Heart left ventricle (tissue), 16 donors: Measurements from ENCODE around the gene SLC34A3. TPM values are rescaled to one million over a fixed set of nuclear protein-coding genes. Genes with fewer than 3 reads are reported as not detected.
A peak's percentile ranks its signal among the peaks of the same experiment; 100 is the strongest.

Source experiments
- ATAC-seq, 4 donors: fragments of 200-7000 bp; cut with Tn5 transposase; one replicate each; pipeline ENCODE4 v1.9.1; 2020 to 2022; ENCODE audit warnings: moderate library complexity in 4 of 4, mild to moderate bottlenecking in 3 of 4, moderate number of reproducible peaks in 1 of 4
- DNase-seq, 5 donors: peaks; one replicate each; pipeline ENCODE4 v3.0.0-alpha.2; 2020
- H3K27ac ChIP-seq, 12 donors: fragments of 200-600 bp; sonication (generic) in 4 of 12; one replicate each; pipeline versions ENCODE4 v1.5.0 to v1.8.0; 2016 to 2022; ENCODE audit warnings: mild to moderate bottlenecking in 2 of 12
- H3K27me3 ChIP-seq, 9 donors: fragments of 200-600 bp; sonication (generic) in 2 of 9; one replicate each; pipeline versions ENCODE4 v1.5.1 to v1.8.0; 2016 to 2022; ENCODE audit warnings: mild to moderate bottlenecking in 3 of 9
- H3K36me3 ChIP-seq, 9 donors: fragments of 200-600 bp; sonication (generic) in 2 of 9; one replicate each; pipeline versions ENCODE4 v1.5.0 to v1.8.0; 2018 to 2022; ENCODE audit warnings: mild to moderate bottlenecking in 2 of 9
- H3K4me1 ChIP-seq, 12 donors: fragments of 200-600 bp; sonication (generic) in 4 of 12; one replicate each; pipeline versions ENCODE4 v1.5.0 to v1.8.0; 2016 to 2022; ENCODE audit warnings: mild to moderate bottlenecking in 3 of 12
- H3K4me3 ChIP-seq, 12 donors: fragments of 200-600 bp; sonication (generic) in 4 of 12; one replicate each; pipeline versions ENCODE4 v1.5.0 to v1.8.0; 2017 to 2022; ENCODE audit warnings: mild to moderate bottlenecking in 9 of 12, moderate library complexity in 4 of 12
- H3K9me3 ChIP-seq, 12 donors: fragments of 200-600 bp; sonication (generic) in 4 of 12; one replicate each; pipeline versions ENCODE4 v1.5.0 to v1.8.0; 2016 to 2022; ENCODE audit warnings: mild to moderate bottlenecking in 1 of 12
- POLR2A ChIP-seq, 2 donors: fragments of 450-650 bp; IDR thresholded peaks; one replicate each; pipeline ENCODE4 v1.6.1; 2017; ENCODE audit warnings: antibody characterized with exemption in 2 of 2, mild to moderate bottlenecking in 2 of 2, moderate library complexity in 2 of 2
- WGBS, 4 donors: extraction: QIAGEN DNeasy Blood & Tissue Kit in 2 of 4; methylation state at CpG; one replicate each; pipeline versions ENCODE4 v1.1.5 to v1.1.7; 2013 to 2018; 5-methylcytosine and 5-hydroxymethylcytosine counted together
- intact Hi-C, 10 donors: fragments of 100-400 bp; cut with DNase I; formaldehyde crosslinking; loops; one replicate each; pipeline versions ENCODE4 v1.11.1 to v1.14.2; 2022
- polyA plus RNA-seq, 2 donors: library from polyadenylated mRNA; stranded (reverse); fragments of 200-250 nt; gene quantifications; one replicate each; pipeline ENCODE4 v1.2.3, GENCODE V29; 2013
- total RNA-seq, 9 donors: library from RNA; depleted of rRNA in 2 of 9; stranded (reverse); fragments of >200 nt in 2 of 9; fragmentation: NEBNext Ultra II Directional in 3 of 9; extraction: Animal tissue kit (Norgen Biotek cat#: 25700) in 3 of 9; gene quantifications; one replicate each; pipeline versions ENCODE4 v1.1.0 to v1.2.4, GENCODE V29; 2016 to 2023
- TF ChIP-seq, protein P1 (sequence below), 12 donors: fragments of 200-600 bp; sonication (generic) in 4 of 12; IDR thresholded peaks; one replicate each; pipeline versions ENCODE4 v1.5.0 to v1.8.0; 2018 to 2022; ENCODE audit warnings: antibody characterized with exemption in 12 of 12, mild to moderate bottlenecking in 5 of 12
- donor health status: ischemic (EF 13 %, LVEDD 7.1; RV severe dilation, severe dysfunction).
- donor health status: healthy with polysubstance abuse.
- donor health status: DM: no; HTN: yes; CAD: no.
- donor health status: DM: no; HTN: no; CAD: no.
- donor health status: ischemic (EF 25% LVEDD 6.9; RV normal size, moderate dysfunction).
- donor health status: ischemic (EF 25% LVEDD 5.7; RV mildly dilated, moderate dysfunction).
- donor health status: healthy.
- donor health status: DM: yes; HTN: yes; CAD: no.
- donor health status: ischemic (EF 35%, LVEDD 5.7; RV mildly dilated, moderate dysfunction).
- donor health status: nonischemic (EF 11% LVEDD 7.7; RV severe dilation, severe dysfunction).
- donor health status: DM: yes; HTN: yes; CAD: no.
- donor health status: PGD.
- donor health status: ischemic (EF 29% LVEDD 5.4; RV normal size, mild dysfunction).
- donor health status: nonischemic (EF 23%, LVEDD 6.1; RV moderate dilation, normal function).

The SLC34A3 gene
- total and polyA plus RNA-seq, 11 donors = not detected

- WGBS, 4 donors = 16 to 35% (median 24%) methylated on average over 17 to 23 of the region's 23 CpGs
- H3K4me1 ChIP-seq = peaks cover 18 to 84% (median 48%) of the 10 kb centered on the region in 12 donors
- intact Hi-C loops = loop anchor here (5.0 to 10.0 kb wide), 5 partner anchors 33 to 75 kb away; partner anchors contain the start of genes CYSRT1 (in 5 of the 10), RNF224 (in 5 of the 10), RNF208 (in 2 of the 10) and DPP7 (in 1 of the 10)
- DNase-seq = no peak
- peaks cover 0 to 57% (median 33%) of the 10 kb centered on the region in 9 donors for H3K36me3 ChIP-seq
- no peaks in the 10 kb centered on the region for H3K27me3 ChIP-seq
- TF ChIP-seq POLR2A (IDR thresholded peaks at IDR 0.05) = no peak
- TF ChIP-seq, protein P1, sequence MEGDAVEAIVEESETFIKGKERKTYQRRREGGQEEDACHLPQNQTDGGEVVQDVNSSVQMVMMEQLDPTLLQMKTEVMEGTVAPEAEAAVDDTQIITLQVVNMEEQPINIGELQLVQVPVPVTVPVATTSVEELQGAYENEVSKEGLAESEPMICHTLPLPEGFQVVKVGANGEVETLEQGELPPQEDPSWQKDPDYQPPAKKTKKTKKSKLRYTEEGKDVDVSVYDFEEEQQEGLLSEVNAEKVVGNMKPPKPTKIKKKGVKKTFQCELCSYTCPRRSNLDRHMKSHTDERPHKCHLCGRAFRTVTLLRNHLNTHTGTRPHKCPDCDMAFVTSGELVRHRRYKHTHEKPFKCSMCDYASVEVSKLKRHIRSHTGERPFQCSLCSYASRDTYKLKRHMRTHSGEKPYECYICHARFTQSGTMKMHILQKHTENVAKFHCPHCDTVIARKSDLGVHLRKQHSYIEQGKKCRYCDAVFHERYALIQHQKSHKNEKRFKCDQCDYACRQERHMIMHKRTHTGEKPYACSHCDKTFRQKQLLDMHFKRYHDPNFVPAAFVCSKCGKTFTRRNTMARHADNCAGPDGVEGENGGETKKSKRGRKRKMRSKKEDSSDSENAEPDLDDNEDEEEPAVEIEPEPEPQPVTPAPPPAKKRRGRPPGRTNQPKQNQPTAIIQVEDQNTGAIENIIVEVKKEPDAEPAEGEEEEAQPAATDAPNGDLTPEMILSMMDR (IDR thresholded peaks at IDR 0.05) = no peak
- H3K9me3 ChIP-seq = no peaks in the 10 kb centered on the region
- ATAC-seq = peak in 1 of 4 donors; percentile 6
- H3K4me3 ChIP-seq = peak overlapping the region; percentile 68 to 100 (median 90)
- H3K27ac ChIP-seq = peak overlapping the region; percentile 92 to 99 (median 99)
These were observed 41.1 kb upstream of the SLC34A3 start for GRCh38 chr9:137189297-137190295.

DNA sequence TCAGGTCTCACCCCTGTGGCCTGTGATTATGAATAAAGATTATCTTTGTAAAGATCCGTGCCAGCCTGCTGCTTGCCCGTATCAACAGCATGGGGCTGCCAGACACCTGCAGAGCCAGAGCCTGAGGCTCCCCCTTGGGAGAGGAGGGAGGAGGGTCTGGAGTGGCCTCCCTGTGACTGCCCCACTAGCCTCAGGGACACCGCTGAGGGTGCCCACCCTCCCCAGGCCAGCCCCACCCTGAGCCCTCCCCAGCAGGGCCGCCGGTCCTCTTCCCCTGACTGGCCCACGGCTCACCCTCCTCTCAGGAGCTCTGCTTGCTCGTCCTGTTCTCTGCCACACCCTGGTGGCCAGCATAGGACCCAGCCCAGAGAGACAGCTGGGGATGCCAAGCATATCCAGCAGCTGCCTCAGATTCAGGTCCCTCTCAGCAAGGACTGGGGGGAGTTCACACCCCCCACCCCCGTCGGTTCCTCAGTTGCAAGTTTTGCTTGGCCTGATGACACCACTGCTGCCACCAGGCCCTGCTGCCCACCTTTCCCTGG is 40.3 kb upstream of the SLC34A3 start:
- DNase-seq (no peak), ATAC-seq (no peak)
- 68 to 96% (median 70%) methylated on average over 2 to 9 of the region's 9 CpGs for WGBS, 4 donors
- intact Hi-C loops = loop anchor here in 1 of 10 donors (5.0 kb wide), 1 partner anchor 37 kb away; the partner anchor contains the start of genes CYSRT1 and RNF224
- no peaks in the 10 kb centered on the region for H3K27me3 ChIP-seq
- H3K27ac ChIP-seq = peak overlapping the region in 8 of 12 donors; percentile 13 to 99 (median 98)
- no peak for TF ChIP-seq POLR2A (IDR thresholded peaks at IDR 0.05)
- TF ChIP-seq, protein P1 (IDR thresholded peaks at IDR 0.05) = no peak
- H3K9me3 ChIP-seq = no peaks in the 10 kb centered on the region
- H3K4me3 ChIP-seq = peak overlapping the region in 2 of 12 donors; percentile 83 to 92
- H3K4me1 ChIP-seq = peaks cover 18 to 84% (median 56%) of the 10 kb centered on the region in 12 donors
- peaks cover 0 to 50% (median 32%) of the 10 kb centered on the region in 9 donors for H3K36me3 ChIP-seq

GRCh38 chr9:137191245-137191644 is 39.5 kb upstream of the SLC34A3 start:
- ATAC-seq (no peak), DNase-seq (no peak)
- Histone ChIP-seq H3K27me3 (no peaks in the 10 kb centered on the region), H3K9me3 (no peaks in the 10 kb centered on the region), H3K36me3 (peaks cover 0 to 41% (median 25%) of the 10 kb centered on the region in 9 donors), H3K27ac (peak overlapping the region in 1 of 12 donors; percentile 98), H3K4me1 (peaks cover 18 to 84% (median 60%) of the 10 kb centered on the region in 12 donors), H3K4me3 (no peak overlapping the region)
- 67 to 84% (median 79%) methylated on average over 2 to 3 of the region's 3 CpGs for WGBS, 4 donors
- intact Hi-C loops = loop anchor here in 1 of 10 donors (5.0 kb wide), 1 partner anchor 36 kb away; the partner anchor contains the start of genes CYSRT1 and RNF224
- no peak for TF ChIP-seq POLR2A (IDR thresholded peaks at IDR 0.05)
- TF ChIP-seq, protein P1 (IDR thresholded peaks at IDR 0.05) = no peak
